RWPE1 (cell line): ENCODE results near the gene DSC3.
"Not testable (repeated sequence)": the region's sequence is repeated elsewhere in the genome, so short reads cannot be mapped to it uniquely, and the experiment has no call there.

Experiments used
- CTCF ChIA-PET: fragments of 350-600 bp; sonication (Branson Sonifier 250); formaldehyde crosslinking; extraction: SDS; loops from one replicate; lab custom pipeline; 2021; lab: Yijun Ruan, JAX
- POLR2A ChIA-PET: fragments of 400-600 bp; formaldehyde crosslinking; extraction: SDS; loops from one replicate; lab custom pipeline; 2020; ENCODE audit warnings: antibody characterized with exemption; ENCODE audit not compliant: low non-redundant PET; lab: Yijun Ruan, JAX
- DNase-seq: peaks from one replicate; pipeline ENCODE4 v3.0.0; 2012; ENCODE audit warnings: low spot score
- H3K27ac ChIP-seq: fragments of 450-650 bp; 2 replicates; pipeline ENCODE4 v1.5.1; 2017
- CTCF ChIP-seq: fragments of 450-650 bp; conservative IDR thresholded peaks from 2 replicates; pipeline ENCODE4 v1.5.1; 2017; ENCODE audit warnings: low read depth, mild to moderate bottlenecking

The DSC3 gene

GRCh38 chr18:30988440-30988839 is 54.1 kb downstream of the DSC3 start:
- ChIA-PET CTCF (no interaction called here), POLR2A (no interaction called here)
- no peak for DNase-seq
- TF ChIP-seq CTCF: no peak
- no peak overlapping the region for H3K27ac ChIP-seq

GRCh38 chr18:30987467-30988241 is 54.9 kb downstream of the DSC3 start:
- ChIA-PET POLR2A (no interaction called here), CTCF (interaction anchor here (0.7 kb wide), 1 partner anchor 469 kb away, joined by 4 read pairs; no protein-coding TSS in a partner anchor)
- H3K27ac ChIP-seq: peak overlapping the region; percentile 25; the same call in 1 of the 2 replicates
- TF ChIP-seq CTCF: no peak
- peak; percentile 73 for DNase-seq

- ChIA-PET CTCF (no interaction called here), POLR2A (no interaction called here)
- DNase-seq: no peak
- no peak for TF ChIP-seq CTCF
- H3K27ac ChIP-seq: no peak overlapping the region
Measured at GRCh38 chr18:30985753-30986152, 56.8 kb downstream of the DSC3 start.

- POLR2A ChIA-PET: no interaction called here
- no peak overlapping the region for H3K27ac ChIP-seq
- no peak for DNase-seq
- no peak for TF ChIP-seq CTCF
- CTCF ChIA-PET: no interaction called here
Measured at GRCh38 chr18:30982285-30982992, 60.1 kb downstream of the DSC3 start.

- H3K27ac ChIP-seq, POLR2A ChIA-PET: not testable (repeated sequence)
- CTCF ChIA-PET: interaction anchor here (0.6 kb wide), 1 partner anchor 570 kb away, joined by 4 read pairs; no protein-coding TSS in a partner anchor
Measured at GRCh38 chr18:30978091-30978490, 64.5 kb downstream of the DSC3 start.

GRCh38 chr18:30971338-30971956 is 71.1 kb downstream of the DSC3 start:
- ChIA-PET CTCF (interaction anchor here (1.1 kb wide), 1 partner anchor 102 kb away, joined by 3 read pairs; no protein-coding TSS in a partner anchor), POLR2A (no interaction called here)
- DNase-seq: no peak
- H3K27ac ChIP-seq: no peak overlapping the region
- peak; percentile 71 for TF ChIP-seq CTCF

More at GRCh38 chr18:30978091-30978490, 64.5 kb downstream of the DSC3 start:
- DNase-seq: not testable (repeated sequence)
